Fibroblast of pulmonary artery (primary cell): ENCODE data around the gene ADTRP.
"Not testable (repeated sequence)": the region's sequence is repeated elsewhere in the genome, so short reads cannot be mapped to it uniquely, and the experiment has no call there.

Source experiments
- DNase-seq: peaks from one replicate; pipeline ENCODE4 v3.0.0-alpha.2; 2010; ENCODE audit warnings: low read depth
- H3K4me3 ChIP-seq: replicated peaks from 2 replicates; pipeline ENCODE4 v1.5.1; 2011; ENCODE audit warnings: low read depth, mild to moderate bottlenecking, control low read depth, low read length, moderate library complexity
- TF ChIP-seq, protein P1 (sequence below): IDR thresholded peaks from 2 replicates; pipeline ENCODE4 v1.5.1; 2011; ENCODE audit warnings: mild to moderate bottlenecking, control low read depth, low read length, inconsistent platforms; ENCODE audit errors: missing control alignments

Gene ADTRP

GRCh38 chr6:11701573-11701972 lies 77.0 kb downstream of the ADTRP start:
- no peak overlapping the region for H3K4me3 ChIP-seq
- TF ChIP-seq, protein P1, sequence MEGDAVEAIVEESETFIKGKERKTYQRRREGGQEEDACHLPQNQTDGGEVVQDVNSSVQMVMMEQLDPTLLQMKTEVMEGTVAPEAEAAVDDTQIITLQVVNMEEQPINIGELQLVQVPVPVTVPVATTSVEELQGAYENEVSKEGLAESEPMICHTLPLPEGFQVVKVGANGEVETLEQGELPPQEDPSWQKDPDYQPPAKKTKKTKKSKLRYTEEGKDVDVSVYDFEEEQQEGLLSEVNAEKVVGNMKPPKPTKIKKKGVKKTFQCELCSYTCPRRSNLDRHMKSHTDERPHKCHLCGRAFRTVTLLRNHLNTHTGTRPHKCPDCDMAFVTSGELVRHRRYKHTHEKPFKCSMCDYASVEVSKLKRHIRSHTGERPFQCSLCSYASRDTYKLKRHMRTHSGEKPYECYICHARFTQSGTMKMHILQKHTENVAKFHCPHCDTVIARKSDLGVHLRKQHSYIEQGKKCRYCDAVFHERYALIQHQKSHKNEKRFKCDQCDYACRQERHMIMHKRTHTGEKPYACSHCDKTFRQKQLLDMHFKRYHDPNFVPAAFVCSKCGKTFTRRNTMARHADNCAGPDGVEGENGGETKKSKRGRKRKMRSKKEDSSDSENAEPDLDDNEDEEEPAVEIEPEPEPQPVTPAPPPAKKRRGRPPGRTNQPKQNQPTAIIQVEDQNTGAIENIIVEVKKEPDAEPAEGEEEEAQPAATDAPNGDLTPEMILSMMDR = no peak
- DNase-seq = no peak

DNA sequence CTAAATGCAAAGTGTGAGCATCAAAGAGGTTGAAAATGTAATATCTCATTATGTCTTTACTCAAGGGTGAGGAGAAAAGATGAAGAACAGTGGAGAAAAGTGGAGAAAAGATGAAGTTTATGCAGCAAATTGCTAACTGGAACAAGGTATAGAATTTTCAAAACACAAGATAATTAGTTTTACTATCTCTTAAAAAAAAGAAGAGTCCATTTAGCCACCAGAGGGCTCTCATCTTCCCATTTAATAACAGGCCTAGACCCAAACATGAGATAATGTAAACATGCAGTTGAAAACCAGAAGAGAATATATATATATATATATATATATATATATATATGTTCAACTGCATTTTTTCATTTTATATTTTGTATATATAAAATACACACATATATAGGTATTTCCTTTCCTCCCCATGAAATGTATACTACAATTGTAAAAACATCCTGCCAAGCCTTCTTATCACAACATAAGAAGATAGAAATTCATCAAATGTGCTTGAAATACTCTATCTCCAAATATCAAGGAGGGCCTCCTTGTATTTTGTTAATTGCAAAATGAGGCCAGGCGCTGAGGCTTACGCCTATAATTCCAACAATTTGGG lies 78.4 kb downstream of the ADTRP start:
- H3K4me3 ChIP-seq = no peak overlapping the region
- TF ChIP-seq, protein P1 = peak; percentile 52
- DNase-seq = peak; percentile 80

GRCh38 chr6:11699576-11699975 lies 79.0 kb downstream of the ADTRP start:
- no peak for DNase-seq
- no peak overlapping the region for H3K4me3 ChIP-seq
- TF ChIP-seq, protein P1 = no peak

DNA sequence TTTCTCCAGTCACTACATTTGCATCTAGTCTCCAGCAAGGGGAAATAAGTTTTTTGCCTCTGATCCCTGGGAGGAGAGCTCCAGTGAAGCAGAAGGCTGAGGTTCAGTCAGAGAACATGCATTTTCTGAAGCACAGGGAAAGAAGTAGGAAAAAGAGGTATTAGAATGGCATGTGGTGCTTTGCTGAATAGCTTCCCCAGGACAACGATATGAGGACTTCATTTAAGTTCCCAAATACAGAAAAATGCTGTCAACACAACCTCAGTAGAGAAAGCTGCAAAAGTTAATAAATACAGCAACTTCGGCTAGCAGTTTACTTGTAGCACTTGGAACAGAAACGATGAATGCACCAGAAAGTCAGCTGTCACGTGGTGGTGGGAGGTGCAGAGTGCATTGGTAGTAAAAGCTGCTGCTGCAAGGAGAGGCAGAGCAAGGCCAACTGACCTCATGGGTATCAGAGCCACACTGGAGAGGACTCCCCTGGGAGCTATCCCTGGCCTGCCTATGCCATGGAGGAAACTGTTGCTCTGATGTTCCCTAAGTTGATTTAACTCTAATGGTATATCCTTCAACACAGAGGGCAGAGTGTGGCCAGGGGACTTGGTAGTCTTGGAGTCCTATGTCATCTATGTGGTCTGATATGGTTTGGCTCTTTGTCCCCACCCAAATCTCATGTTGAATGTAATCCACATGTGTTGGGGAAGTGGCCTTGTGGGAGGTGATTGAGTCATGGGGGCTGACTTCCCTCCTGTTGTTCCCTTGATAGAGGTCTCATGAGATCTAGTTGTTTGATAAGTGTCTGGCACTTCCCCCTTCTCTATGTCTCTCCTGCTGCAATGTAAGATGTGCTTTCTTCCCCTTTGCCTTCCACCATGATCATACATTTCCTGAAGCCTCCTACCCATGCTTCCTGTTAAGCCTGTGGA lies 85.9 kb downstream of the ADTRP start:
- H3K4me3 ChIP-seq = no peak overlapping the region
- DNase-seq = no peak
- TF ChIP-seq, protein P1 = no peak

- TF ChIP-seq, protein P1 = no peak
- no peak overlapping the region for H3K4me3 ChIP-seq
- DNase-seq = no peak
These were observed 88.8 kb downstream of the ADTRP start for GRCh38 chr6:11689847-11690246.

- DNase-seq, H3K4me3 ChIP-seq: not testable (repeated sequence)
These were observed 89.2 kb downstream of the ADTRP start for GRCh38 chr6:11689400-11689799.

GRCh38 chr6:11688425-11688709 lies 90.2 kb downstream of the ADTRP start:
- H3K4me3 ChIP-seq = no peak overlapping the region
- TF ChIP-seq, protein P1 = no peak
- no peak for DNase-seq
